Activated CD8-positive, alpha-beta T cell treated with anti-CD3 and anti-CD28 coated beads for 36 hours (primary cell): ENCODE measurements around the gene ZNF202. TPM values are rescaled to one million over a fixed set of nuclear protein-coding genes. Genes with fewer than 3 reads are reported as not detected.

ENCODE experiments used
- ATAC-seq: fragments of 200-7000 bp; cut with Tn5 transposase; one replicate; pipeline ENCODE4 v1.10.0; 2021; ENCODE audit warnings: mild to moderate bottlenecking, moderate library complexity
- CTCF ChIA-PET: fragments of 350-600 bp; sonication (Branson Sonifier 250); formaldehyde crosslinking; loops from one replicate; lab custom pipeline; 2021; ENCODE audit warnings: antibody characterized with exemption; lab: Charles Lee
- POLR2A ChIA-PET: fragments of 350-600 bp; sonication (Branson Sonifier 250); formaldehyde crosslinking; loops from one replicate; lab custom pipeline; 2021; ENCODE audit warnings: antibody characterized with exemption; lab: Charles Lee
- DNase-seq: peaks from one replicate; pipeline ENCODE4 v3.0.0-alpha.2; 2020
- H3K27ac Mint-ChIP-seq: one replicate; pipeline ENCODE4 v1.8.0; 2021; ENCODE audit warnings: mild to moderate bottlenecking, mixed read lengths
- H3K27me3 Mint-ChIP-seq: one replicate; pipeline ENCODE4 v1.8.0; 2021; ENCODE audit warnings: mixed read lengths
- H3K36me3 Mint-ChIP-seq: one replicate; pipeline ENCODE4 v1.8.0; 2021; ENCODE audit warnings: low read depth, mixed read lengths
- H3K4me1 Mint-ChIP-seq: one replicate; pipeline ENCODE4 v1.8.0; 2021; ENCODE audit warnings: low read depth, mixed read lengths
- H3K4me3 Mint-ChIP-seq: one replicate; pipeline ENCODE4 v1.8.0; 2021; ENCODE audit warnings: mild to moderate bottlenecking, moderate library complexity, mixed read lengths
- H3K9me3 Mint-ChIP-seq: one replicate; pipeline ENCODE4 v1.8.0; 2021; ENCODE audit warnings: mixed read lengths
- intact Hi-C: fragments of 100-400 bp; cut with micrococcal nuclease; formaldehyde crosslinking; loops from one replicate; pipeline ENCODE4 v1.10.0; 2022
- total RNA-seq, 2 experiments: library from RNA; stranded (reverse); gene quantifications; one replicate each; pipeline ENCODE4 v1.2.3, GENCODE V29; 2021
- TF ChIP-seq, protein P1 (sequence below): fragments of 200-600 bp; IDR thresholded peaks from one replicate; pipeline ENCODE4 v1.8.0; 2022; ENCODE audit warnings: antibody characterized with exemption, mild to moderate bottlenecking

Gene ZNF202
- total RNA-seq, 2 experiments from 2014 or later = 11.1 to 13.6 TPM

DNA sequence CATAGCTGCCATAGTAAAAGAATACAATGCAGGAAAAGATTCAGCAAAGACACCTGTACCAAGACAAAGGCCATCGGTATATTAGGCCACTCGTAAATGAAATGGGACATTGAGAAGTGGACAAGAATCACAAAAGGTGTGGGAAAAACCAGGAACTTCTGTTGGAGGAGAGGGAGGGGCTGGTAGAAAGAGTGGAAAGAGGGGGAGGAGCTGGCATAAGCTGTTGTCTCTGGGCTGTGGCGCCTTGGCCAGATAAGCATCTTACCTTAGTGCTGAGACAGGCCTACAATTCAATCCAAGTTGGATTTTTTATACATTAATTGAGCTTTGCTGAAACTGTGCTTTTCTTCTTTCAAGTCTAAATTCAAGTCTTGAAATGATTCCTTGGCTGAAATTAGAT is 37.1 kb downstream of the ZNF202 start:
- H3K27ac Mint-ChIP-seq = no peak overlapping the region
- H3K27me3 Mint-ChIP-seq = peaks cover 2% of the 10 kb centered on the region
- CTCF ChIA-PET = interaction anchor here (1.3 to 11.0 kb wide), 3 partner anchors 14 to 67 kb away, joined by 4 to 196 read pairs (median 83); no protein-coding TSS in a partner anchor
- H3K9me3 Mint-ChIP-seq = no peaks in the 10 kb centered on the region
- TF ChIP-seq, protein P1, sequence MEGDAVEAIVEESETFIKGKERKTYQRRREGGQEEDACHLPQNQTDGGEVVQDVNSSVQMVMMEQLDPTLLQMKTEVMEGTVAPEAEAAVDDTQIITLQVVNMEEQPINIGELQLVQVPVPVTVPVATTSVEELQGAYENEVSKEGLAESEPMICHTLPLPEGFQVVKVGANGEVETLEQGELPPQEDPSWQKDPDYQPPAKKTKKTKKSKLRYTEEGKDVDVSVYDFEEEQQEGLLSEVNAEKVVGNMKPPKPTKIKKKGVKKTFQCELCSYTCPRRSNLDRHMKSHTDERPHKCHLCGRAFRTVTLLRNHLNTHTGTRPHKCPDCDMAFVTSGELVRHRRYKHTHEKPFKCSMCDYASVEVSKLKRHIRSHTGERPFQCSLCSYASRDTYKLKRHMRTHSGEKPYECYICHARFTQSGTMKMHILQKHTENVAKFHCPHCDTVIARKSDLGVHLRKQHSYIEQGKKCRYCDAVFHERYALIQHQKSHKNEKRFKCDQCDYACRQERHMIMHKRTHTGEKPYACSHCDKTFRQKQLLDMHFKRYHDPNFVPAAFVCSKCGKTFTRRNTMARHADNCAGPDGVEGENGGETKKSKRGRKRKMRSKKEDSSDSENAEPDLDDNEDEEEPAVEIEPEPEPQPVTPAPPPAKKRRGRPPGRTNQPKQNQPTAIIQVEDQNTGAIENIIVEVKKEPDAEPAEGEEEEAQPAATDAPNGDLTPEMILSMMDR = no peak
- intact Hi-C loops = no loop called here
- H3K4me1 Mint-ChIP-seq = no peaks in the 10 kb centered on the region
- no peaks in the 10 kb centered on the region for H3K36me3 Mint-ChIP-seq
- DNase-seq = no peak
- ATAC-seq = no peak
- POLR2A ChIA-PET = interaction anchor here (0.6 kb wide), 1 partner anchor 182 kb away, joined by 3 read pairs; no protein-coding TSS in a partner anchor
- H3K4me3 Mint-ChIP-seq = no peak overlapping the region

DNA sequence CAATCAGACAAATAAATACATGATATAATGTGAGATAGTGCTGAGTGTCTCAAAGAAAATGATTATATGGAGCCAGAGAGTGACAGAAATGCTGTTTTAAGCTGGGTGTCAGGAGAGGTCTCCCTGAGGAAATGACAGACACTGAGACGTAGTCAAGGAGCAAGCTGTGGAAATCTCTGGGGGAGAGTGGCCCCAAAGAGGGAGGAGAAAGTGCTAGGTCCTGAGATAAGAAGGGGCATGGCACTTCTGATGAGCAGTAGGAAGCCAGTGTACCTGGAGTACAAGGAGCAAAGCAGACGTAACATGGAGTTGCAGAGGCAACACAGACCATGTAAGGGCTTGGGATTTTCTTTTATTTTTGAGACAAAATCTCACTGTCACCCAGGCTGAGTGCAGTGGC is 38.8 kb downstream of the ZNF202 start:
- no peaks in the 10 kb centered on the region for H3K4me1 Mint-ChIP-seq
- DNase-seq (no peak), ATAC-seq (no peak)
- no peaks in the 10 kb centered on the region for H3K36me3 Mint-ChIP-seq
- no peak overlapping the region for H3K27ac Mint-ChIP-seq
- intact Hi-C loops = no loop called here
- peaks cover 4% of the 10 kb centered on the region for H3K27me3 Mint-ChIP-seq
- POLR2A ChIA-PET = no interaction called here
- no peak overlapping the region for H3K4me3 Mint-ChIP-seq
- CTCF ChIA-PET = interaction anchor here (1.9 to 11.0 kb wide), 3 partner anchors 8 to 65 kb away, joined by 9 to 196 read pairs (median 83); no protein-coding TSS in a partner anchor
- TF ChIP-seq, protein P1 = no peak
- H3K9me3 Mint-ChIP-seq = no peaks in the 10 kb centered on the region

DNA sequence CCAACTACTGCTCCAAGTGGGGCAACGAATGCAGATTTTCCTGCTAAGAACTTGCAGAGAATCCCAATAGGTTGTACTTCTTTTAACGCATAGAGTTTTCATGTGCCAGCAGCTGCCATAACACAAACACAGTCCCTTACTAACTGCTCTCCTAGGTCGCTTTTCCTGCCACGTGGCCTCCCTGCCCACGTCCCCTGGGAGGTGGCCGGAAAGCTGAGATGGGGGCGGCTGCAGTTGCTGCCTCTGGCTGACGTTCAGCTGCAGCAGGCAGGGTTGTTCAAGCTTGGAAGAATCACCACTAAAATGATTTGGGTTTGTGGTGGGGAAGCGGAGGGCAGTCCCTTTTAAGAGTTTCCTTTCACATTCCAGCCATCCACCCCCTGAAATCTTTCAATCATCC is 39.3 kb downstream of the ZNF202 start:
- TF ChIP-seq, protein P1 = no peak
- H3K27me3 Mint-ChIP-seq = peaks cover 5% of the 10 kb centered on the region
- DNase-seq (no peak), ATAC-seq (no peak)
- ChIA-PET POLR2A (no interaction called here), CTCF (interaction anchor here (1.9 kb wide), 1 partner anchor 9 kb away, joined by 9 read pairs; no protein-coding TSS in a partner anchor)
- no peaks in the 10 kb centered on the region for H3K9me3 Mint-ChIP-seq
- no peaks in the 10 kb centered on the region for H3K4me1 Mint-ChIP-seq
- H3K36me3 Mint-ChIP-seq = no peaks in the 10 kb centered on the region
- no peak overlapping the region for H3K27ac Mint-ChIP-seq
- intact Hi-C loops = no loop called here
- no peak overlapping the region for H3K4me3 Mint-ChIP-seq

DNA sequence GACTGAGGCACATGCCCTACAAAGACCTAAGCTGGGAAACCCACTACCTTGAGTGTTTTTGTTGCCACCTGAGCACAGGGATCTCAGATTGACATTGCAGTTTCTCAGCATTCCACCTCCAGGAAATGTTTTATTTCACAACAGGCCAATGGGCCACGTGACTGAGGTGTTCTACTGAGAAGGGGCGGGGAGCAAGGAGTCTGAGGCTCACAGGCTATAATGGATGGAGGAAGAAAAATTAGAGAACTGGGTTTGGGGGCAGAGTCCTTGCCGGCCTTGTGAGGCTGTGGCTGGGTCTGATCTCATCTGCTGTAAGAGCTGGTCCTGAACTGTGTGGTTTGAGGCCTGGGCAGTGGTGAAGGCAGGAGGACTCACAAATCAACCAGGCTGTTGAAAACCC is 40.7 kb downstream of the ZNF202 start:
- H3K4me1 Mint-ChIP-seq = no peaks in the 10 kb centered on the region
- H3K27me3 Mint-ChIP-seq = peaks cover 5% of the 10 kb centered on the region
- CTCF ChIA-PET = no interaction called here
- ATAC-seq (no peak), DNase-seq (no peak)
- H3K9me3 Mint-ChIP-seq = no peaks in the 10 kb centered on the region
- TF ChIP-seq, protein P1 = no peak
- no peak overlapping the region for H3K4me3 Mint-ChIP-seq
- no peaks in the 10 kb centered on the region for H3K36me3 Mint-ChIP-seq
- no peak overlapping the region for H3K27ac Mint-ChIP-seq
- intact Hi-C loops = no loop called here
- POLR2A ChIA-PET = no interaction called here

DNA sequence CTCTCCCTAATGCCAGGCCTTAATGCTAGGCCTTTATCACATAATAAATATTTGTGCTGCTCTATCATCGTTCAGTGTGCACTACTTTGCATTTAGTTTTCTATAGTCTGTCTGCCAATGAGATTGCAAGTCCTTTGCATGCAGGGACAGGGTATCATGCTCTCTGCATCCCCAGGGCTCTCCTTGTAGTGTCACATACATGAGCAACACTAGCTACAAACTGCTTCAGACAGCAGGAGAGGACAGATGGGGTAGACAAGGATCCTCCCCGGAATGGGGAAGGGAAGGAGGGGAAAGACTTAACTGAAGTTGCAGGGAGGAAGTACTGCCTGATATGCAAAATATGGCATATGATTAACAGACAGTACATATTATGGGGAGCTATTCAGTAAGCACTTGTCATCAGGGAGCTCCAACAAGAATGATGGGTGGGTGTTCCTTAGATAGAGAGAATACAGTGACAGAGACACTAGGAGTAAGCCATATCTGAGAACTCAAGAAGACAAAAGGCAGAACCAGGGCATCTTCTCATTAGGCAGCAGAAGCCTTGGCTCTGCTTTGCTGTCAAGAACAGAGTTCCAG is 42.8 kb downstream of the ZNF202 start:
- Mint-ChIP-seq H3K36me3 (no peaks in the 10 kb centered on the region), H3K27ac (no peak overlapping the region), H3K9me3 (no peaks in the 10 kb centered on the region), H3K27me3 (peaks cover 5% of the 10 kb centered on the region), H3K4me3 (no peak overlapping the region), H3K4me1 (no peaks in the 10 kb centered on the region)
- CTCF ChIA-PET = interaction anchor here (1.0 to 3.4 kb wide), 3 partner anchors 9 to 60 kb away, joined by 3 to 15 read pairs (median 9); no protein-coding TSS in a partner anchor
- DNase-seq = no peak
- TF ChIP-seq, protein P1 = no peak
- intact Hi-C loops = no loop called here
- POLR2A ChIA-PET = no interaction called here
- ATAC-seq = no peak
